B cell (primary cell): ENCODE results near the gene REG3A. TPM values are rescaled to one million over a fixed set of nuclear protein-coding genes. Genes with fewer than 3 reads are reported as not detected.

Experiments
- ATAC-seq: fragments of 200-7000 bp; cut with Tn5 transposase; one replicate; pipeline ENCODE4 v1.10.0; 2021; ENCODE audit warnings: low read depth, mild to moderate bottlenecking, moderate number of reproducible peaks, moderate library complexity
- CTCF ChIA-PET: fragments of 350-600 bp; sonication (Branson Sonifier 250); formaldehyde crosslinking; loops from one replicate; lab custom pipeline; 2021; ENCODE audit warnings: antibody characterized with exemption, inconsistent platforms; lab: Charles Lee
- POLR2A ChIA-PET: fragments of 350-600 bp; sonication (Branson Sonifier 250); formaldehyde crosslinking; loops from one replicate; lab custom pipeline; 2021; ENCODE audit warnings: antibody characterized with exemption; lab: Charles Lee
- DNase-seq: peaks from one replicate; pipeline ENCODE4 v3.0.0; 2013
- H2AFZ ChIP-seq: 2 replicates; pipeline ENCODE4 v1.6.1; 2012; ENCODE audit warnings: mild to moderate bottlenecking, low read depth, low read length; ENCODE audit not compliant: insufficient read depth, poor library complexity, severe bottlenecking
- H3K27ac ChIP-seq, 2 donors: 1 replicate in 1 of 2; 2 replicates in 1 of 2; pipeline ENCODE4 v1.5.1; 2012 to 2013; ENCODE audit warnings: low read length in 2 of 2, mild to moderate bottlenecking in 2 of 2, moderate library complexity in 1 of 2
- H3K27me3 ChIP-seq, 4 experiments: fragments of 200-600 bp in 1 of 4; sonication (generic) in 1 of 4; replicated peaks in 1 of 4; 1 replicate in 2 of 4; 2 replicates in 2 of 4; pipeline versions ENCODE4 v1.6.1 to v1.7.0; 2013 to 2016; ENCODE audit warnings: low read length in 3 of 4, mild to moderate bottlenecking in 2 of 4, mixed read lengths in 1 of 4, moderate library complexity in 1 of 4; ENCODE audit not compliant: insufficient read depth in 4 of 4, control insufficient read depth in 3 of 4; ENCODE audit errors: control extremely low read depth in 1 of 4
- H3K36me3 ChIP-seq, 2 experiments: replicated peaks in 1 of 2; 1 replicate in 1 of 2; 2 replicates in 1 of 2; pipeline versions ENCODE4 v1.6.1 to v1.7.1; 2013; ENCODE audit warnings: low read length in 1 of 2; ENCODE audit not compliant: insufficient read depth in 2 of 2, control insufficient read depth in 1 of 2; ENCODE audit errors: control extremely low read depth in 1 of 2, extremely low read depth in 1 of 2
- H3K4me1 ChIP-seq, 2 donors: fragments of 200-600 bp in 1 of 2; sonication (generic) in 1 of 2; 1 replicate in 1 of 2; 2 replicates in 1 of 2; pipeline versions ENCODE4 v1.5.1 to v1.6.1; 2013 to 2017; ENCODE audit warnings: low read length in 2 of 2; ENCODE audit not compliant: control insufficient read depth in 2 of 2, insufficient read depth in 2 of 2
- H3K4me2 ChIP-seq: replicated peaks from 2 replicates; pipeline ENCODE3; 2012; ENCODE audit warnings: mild to moderate bottlenecking, low read depth, low read length; ENCODE audit not compliant: poor library complexity, severe bottlenecking
- H3K4me3 ChIP-seq, 5 experiments: fragments of 200-600 bp in 1 of 5; sonication (generic) in 1 of 5; 1 replicate in 3 of 5; 2 replicates in 2 of 5; pipeline versions ENCODE4 v1.5.1 to v1.7.0; 2011 to 2016; ENCODE audit warnings: low read length in 4 of 5, mild to moderate bottlenecking in 4 of 5, low read depth in 2 of 5, control low read depth in 1 of 5, moderate library complexity in 1 of 5; ENCODE audit not compliant: insufficient read depth in 1 of 5; ENCODE audit errors: control extremely low read depth in 1 of 5, extremely low read depth in 1 of 5
- H3K79me2 ChIP-seq: fragments of 200-600 bp; sonication (generic); one replicate; pipeline ENCODE4 v1.6.0; 2016; ENCODE audit warnings: low read length; ENCODE audit not compliant: control insufficient read depth, insufficient read depth
- H3K9ac ChIP-seq: fragments of 200-600 bp; sonication (generic); 2 replicates; pipeline ENCODE4 v1.6.1; 2017; ENCODE audit warnings: mild to moderate bottlenecking, low read length, moderate library complexity
- H3K9me3 ChIP-seq, 3 donors: one replicate each; pipeline versions ENCODE4 v1.6.1 to v1.7.1; 2013; ENCODE audit warnings: low read length in 2 of 3; ENCODE audit not compliant: control insufficient read depth in 2 of 3, insufficient read depth in 1 of 3; ENCODE audit errors: control extremely low read depth in 1 of 3
- H4K20me1 ChIP-seq: 2 replicates; pipeline ENCODE4 v1.6.0; 2012; ENCODE audit warnings: mild to moderate bottlenecking, low read length; ENCODE audit not compliant: insufficient read depth, control insufficient read depth, poor library complexity, severe bottlenecking
- H3K27ac Mint-ChIP-seq: one replicate; pipeline ENCODE4 v1.8.0; 2021; ENCODE audit warnings: mixed read lengths
- H3K27me3 Mint-ChIP-seq: one replicate; pipeline ENCODE4 v1.8.0; 2021; ENCODE audit warnings: mixed read lengths
- H3K4me1 Mint-ChIP-seq: one replicate; pipeline ENCODE4 v1.8.0; 2021; ENCODE audit warnings: mixed read lengths
- H3K4me3 Mint-ChIP-seq: one replicate; pipeline ENCODE4 v1.8.0; 2021; ENCODE audit warnings: mixed read lengths
- H3K9me3 Mint-ChIP-seq: one replicate; pipeline ENCODE4 v1.8.0; 2022; ENCODE audit warnings: mixed read lengths; ENCODE audit not compliant: insufficient read depth
- EZH2 ChIP-seq: IDR thresholded peaks from 2 replicates; pipeline ENCODE4 v1.6.1; 2012; ENCODE audit warnings: borderline replicate concordance, low read depth, mild to moderate bottlenecking, moderate library complexity, low read length; ENCODE audit not compliant: insufficient read depth, poor library complexity, severe bottlenecking
- WGBS: methylation state at CpG from one replicate; pipeline ENCODE4 v1.1.5; 2013; ENCODE audit warnings: missing lambda C conversion rate; ENCODE audit not compliant: insufficient coverage; 5-methylcytosine and 5-hydroxymethylcytosine counted together
- intact Hi-C: fragments of 100-400 bp; cut with micrococcal nuclease; formaldehyde crosslinking; loops from one replicate; pipeline ENCODE4 v1.10.0; 2022
- polyA plus RNA-seq: library from polyadenylated mRNA; depleted of rRNA; stranded (reverse); fragments of >200 nt; gene quantifications from 2 replicates; pipeline ENCODE4 v1.2.3, GENCODE V29; 2012
- total RNA-seq, 2 donors: library from RNA; stranded (reverse); fragments of 120-200 nt in 1 of 2; gene quantifications; 1 replicate in 1 of 2; 2 replicates in 1 of 2; pipeline versions ENCODE4 v1.2.3 to v1.2.4, GENCODE V29; 2013 to 2022
- TF ChIP-seq, protein P1 (sequence below): fragments of 200-600 bp; IDR thresholded peaks from one replicate; pipeline ENCODE4 v1.8.0; 2022; ENCODE audit warnings: antibody characterized with exemption, mild to moderate bottlenecking

REG3A gene
- total and polyA plus RNA-seq, 2 donors (not counting 1 experiment from before 2014, with no cell fraction given), result not detected

DNA sequence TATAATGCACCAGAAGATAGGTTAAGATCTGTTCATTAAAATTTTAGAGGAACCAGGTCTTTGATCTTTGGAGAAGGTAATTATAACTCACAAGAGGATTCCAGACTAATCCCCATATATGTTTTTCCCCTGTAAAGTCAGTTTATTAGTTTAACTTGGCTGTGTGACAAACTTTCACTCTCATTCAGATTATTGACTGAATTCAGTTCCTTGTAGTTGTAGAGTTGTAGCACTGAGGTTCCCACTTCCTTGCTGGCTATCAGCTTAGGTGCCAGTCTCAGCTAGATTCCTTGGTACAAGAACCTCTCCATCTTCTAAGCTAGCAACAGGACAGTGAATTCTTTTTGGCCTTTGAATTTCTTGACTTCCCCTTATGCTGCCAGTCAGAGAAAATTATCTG is 20.1 kb downstream of the REG3A start:
- intact Hi-C loops, result no loop called here
- ATAC-seq (no peak), DNase-seq (no peak)
- Histone ChIP-seq H3K36me3 (no peaks in the 10 kb centered on the region), H3K4me2 (no peak overlapping the region), H3K79me2 (no peaks in the 10 kb centered on the region), H2AFZ (no peak overlapping the region), H3K27ac (no peak overlapping the region), H3K9ac (no peak overlapping the region), H4K20me1 (no peaks in the 10 kb centered on the region), H3K27me3 (no peaks in the 10 kb centered on the region), H3K4me1 (no peaks in the 10 kb centered on the region), H3K9me3 (peaks cover 0 to 3% (median 0%) of the 10 kb centered on the region in 3 donors), H3K4me3 (no peak overlapping the region)
- H3K4me1 Mint-ChIP-seq, result no peaks in the 10 kb centered on the region
- no peak overlapping the region for H3K4me3 Mint-ChIP-seq
- POLR2A ChIA-PET, result no interaction called here
- CTCF ChIA-PET, result no interaction called here
- TF ChIP-seq, protein P1, sequence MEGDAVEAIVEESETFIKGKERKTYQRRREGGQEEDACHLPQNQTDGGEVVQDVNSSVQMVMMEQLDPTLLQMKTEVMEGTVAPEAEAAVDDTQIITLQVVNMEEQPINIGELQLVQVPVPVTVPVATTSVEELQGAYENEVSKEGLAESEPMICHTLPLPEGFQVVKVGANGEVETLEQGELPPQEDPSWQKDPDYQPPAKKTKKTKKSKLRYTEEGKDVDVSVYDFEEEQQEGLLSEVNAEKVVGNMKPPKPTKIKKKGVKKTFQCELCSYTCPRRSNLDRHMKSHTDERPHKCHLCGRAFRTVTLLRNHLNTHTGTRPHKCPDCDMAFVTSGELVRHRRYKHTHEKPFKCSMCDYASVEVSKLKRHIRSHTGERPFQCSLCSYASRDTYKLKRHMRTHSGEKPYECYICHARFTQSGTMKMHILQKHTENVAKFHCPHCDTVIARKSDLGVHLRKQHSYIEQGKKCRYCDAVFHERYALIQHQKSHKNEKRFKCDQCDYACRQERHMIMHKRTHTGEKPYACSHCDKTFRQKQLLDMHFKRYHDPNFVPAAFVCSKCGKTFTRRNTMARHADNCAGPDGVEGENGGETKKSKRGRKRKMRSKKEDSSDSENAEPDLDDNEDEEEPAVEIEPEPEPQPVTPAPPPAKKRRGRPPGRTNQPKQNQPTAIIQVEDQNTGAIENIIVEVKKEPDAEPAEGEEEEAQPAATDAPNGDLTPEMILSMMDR, result no peak
- no peak for TF ChIP-seq EZH2
- H3K27ac Mint-ChIP-seq, result no peak overlapping the region
- H3K9me3 Mint-ChIP-seq, result peaks cover 3% of the 10 kb centered on the region
- H3K27me3 Mint-ChIP-seq, result no peaks in the 10 kb centered on the region

DNA sequence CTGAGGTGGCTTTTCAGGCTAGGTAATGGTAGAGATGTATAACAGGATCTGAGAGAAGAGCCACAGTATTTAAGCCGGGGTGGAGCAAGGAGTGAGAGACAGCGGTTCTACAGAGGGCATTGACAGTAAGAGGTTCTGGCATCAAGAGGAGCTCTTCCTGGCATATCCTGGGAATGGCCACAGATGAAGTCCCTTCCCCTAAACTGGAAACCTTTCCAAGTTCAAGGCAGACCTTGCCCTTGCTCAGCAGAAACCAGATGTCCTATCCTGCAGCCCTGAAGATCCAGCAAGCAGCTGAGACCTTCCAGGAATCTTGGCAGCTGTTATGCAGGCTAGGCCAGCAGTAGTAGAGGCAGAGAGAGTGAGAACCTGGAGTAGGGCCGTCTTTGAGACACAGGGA is 21.2 kb downstream of the REG3A start:
- TF ChIP-seq EZH2, result no peak
- TF ChIP-seq, protein P1, result no peak
- H3K27ac Mint-ChIP-seq, result no peak overlapping the region
- H3K9ac ChIP-seq, result no peak overlapping the region
- ChIA-PET POLR2A (no interaction called here), CTCF (no interaction called here)
- H3K9me3 Mint-ChIP-seq, result peaks cover 3% of the 10 kb centered on the region
- no peaks in the 10 kb centered on the region for H3K4me1 ChIP-seq
- no peaks in the 10 kb centered on the region for H3K79me2 ChIP-seq
- peaks cover 0 to under 1% (median 0%) of the 10 kb centered on the region in 3 donors for H3K9me3 ChIP-seq
- no peaks in the 10 kb centered on the region for H3K27me3 ChIP-seq
- H3K4me3 ChIP-seq, result no peak overlapping the region
- no peak overlapping the region for H3K27ac ChIP-seq
- ATAC-seq (no peak), DNase-seq (no peak)
- H3K27me3 Mint-ChIP-seq, result no peaks in the 10 kb centered on the region
- no peak overlapping the region for H3K4me3 Mint-ChIP-seq
- no peaks in the 10 kb centered on the region for H3K4me1 Mint-ChIP-seq
- no peak overlapping the region for H2AFZ ChIP-seq
- no peaks in the 10 kb centered on the region for H4K20me1 ChIP-seq
- no peak overlapping the region for H3K4me2 ChIP-seq
- WGBS, result no CpG with 5 or more reads among the region's 3 CpGs
- intact Hi-C loops, result no loop called here
- H3K36me3 ChIP-seq, result no peaks in the 10 kb centered on the region
